NCI-H748 (cell line): Measurements from ENCODE around the gene LHPP.
"Not testable (repeated sequence)": the region's sequence is repeated elsewhere in the genome, so short reads cannot be mapped to it uniquely, and the experiment has no call there.

ENCODE experiments used
- DNase-seq: peaks from one replicate; lab custom pipeline; 2025; ENCODE audit not compliant: unreplicated experiment; lab: John Stamatoyannopoulos, UW

Gene LHPP

GRCh38 chr10:124535731-124536495, 74.3 kb downstream of the LHPP start:
- no peak for DNase-seq

DNA sequence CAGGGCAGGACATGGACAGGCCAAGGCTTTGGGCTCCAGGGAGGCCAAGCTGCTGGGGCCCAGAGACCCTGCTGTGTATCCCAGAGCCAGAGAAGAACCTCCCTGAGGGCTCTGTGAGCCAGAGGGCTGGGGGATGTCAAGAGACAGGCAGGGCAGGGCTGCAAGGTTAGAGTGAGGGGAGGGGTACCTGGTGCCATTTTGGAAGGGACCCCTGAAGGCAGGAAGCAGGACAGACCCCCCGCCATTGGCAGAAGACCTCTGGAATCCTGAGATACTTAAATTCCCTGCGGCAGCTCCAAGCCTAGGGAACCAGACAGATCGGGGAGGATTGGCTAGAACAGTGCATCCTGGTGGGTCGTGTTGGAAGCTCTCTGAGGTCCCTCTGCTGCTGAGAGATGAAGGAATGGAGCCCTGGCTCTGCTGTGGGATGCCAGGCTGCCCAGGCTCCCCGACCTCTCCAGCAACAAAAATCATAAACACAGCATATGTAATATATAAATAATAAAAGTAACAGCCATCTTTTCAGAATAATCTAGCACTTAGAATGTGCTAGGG, 75.0 kb downstream of the LHPP start:
- no peak for DNase-seq

DNA sequence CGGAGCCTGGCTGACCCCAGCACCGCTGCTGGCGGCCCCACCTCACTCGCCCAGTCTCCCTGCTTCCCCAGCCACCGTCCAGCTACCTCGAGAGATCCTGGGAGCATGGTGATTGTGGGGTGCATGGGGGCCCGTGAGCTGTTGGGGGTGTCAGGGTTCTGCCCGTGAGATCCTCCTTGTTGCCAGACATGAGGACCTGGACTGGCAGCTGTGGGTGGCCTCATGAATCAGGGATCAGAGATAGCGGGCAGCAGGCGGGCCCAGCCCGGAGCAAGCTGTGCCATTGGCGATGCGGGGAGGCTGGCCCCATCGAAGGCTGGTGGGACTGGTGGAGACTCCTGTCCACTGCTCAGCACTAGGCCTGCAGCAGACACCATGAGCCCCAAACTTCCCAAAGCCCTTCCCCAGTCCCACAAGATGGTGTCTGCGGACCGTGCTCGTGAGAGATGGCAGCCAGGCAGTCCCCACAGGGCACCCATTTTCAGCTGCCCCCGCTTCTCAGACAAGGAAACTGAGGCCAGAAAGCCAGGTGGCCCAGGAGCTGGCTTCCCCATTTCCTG, 75.6 kb downstream of the LHPP start:
- DNase-seq, result no peak

GRCh38 chr10:124537891-124538290, 76.3 kb downstream of the LHPP start:
- no peak for DNase-seq

DNA sequence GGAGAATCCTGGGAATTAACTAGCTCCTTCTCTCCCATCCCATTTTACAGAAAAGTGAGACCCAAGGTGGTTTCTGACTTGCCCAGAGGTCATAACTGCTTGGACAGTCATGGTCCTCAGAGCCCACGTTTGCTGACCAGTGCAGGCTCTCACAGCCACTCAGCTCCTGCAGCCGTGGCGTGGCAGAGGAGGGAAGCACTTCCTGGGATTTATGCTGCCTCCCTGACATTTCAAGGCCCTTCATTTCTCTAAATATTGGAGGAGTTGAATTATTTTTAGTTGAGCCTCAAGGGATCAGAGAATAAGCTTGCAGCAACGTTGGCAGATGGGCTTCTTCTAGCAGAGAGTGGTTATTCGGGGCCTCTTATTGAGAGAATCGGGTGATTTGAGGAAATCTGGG, 77.1 kb downstream of the LHPP start:
- no peak for DNase-seq

DNA sequence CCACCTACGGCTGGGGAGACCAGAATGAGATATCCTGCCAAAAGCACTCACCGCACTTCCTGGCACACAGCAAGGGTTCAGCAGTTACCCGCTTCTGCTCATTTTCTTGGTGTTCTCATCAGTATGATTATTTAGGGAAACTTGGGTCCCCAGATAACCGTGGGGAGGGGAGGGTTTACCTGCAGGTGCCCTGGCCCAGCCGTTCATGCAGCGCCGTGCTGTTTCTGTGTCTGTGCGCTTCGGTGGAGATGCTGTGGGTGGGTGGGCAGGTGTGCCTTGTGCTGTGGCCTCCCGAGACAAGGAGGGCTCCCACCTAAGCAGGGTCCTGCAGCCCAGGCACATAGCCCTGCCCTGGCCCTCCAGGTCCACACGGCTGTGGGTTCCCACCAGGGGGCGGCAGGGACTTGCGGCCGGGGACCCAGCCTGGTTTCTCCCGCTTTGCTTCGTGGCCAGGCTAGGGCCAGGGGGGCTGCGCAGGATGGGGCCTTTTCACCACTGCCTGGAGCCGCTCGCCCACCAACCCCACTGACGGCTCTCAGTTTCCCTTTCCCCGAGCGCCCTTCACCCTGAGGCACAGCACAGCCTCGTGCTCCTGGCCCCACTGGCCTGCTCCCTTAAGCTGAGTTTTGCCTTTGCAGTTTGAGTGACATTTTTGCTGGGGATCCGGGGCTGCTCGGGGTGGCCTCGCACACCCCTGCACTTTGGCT, 78.5 kb downstream of the LHPP start:
- peak; percentile 39 for DNase-seq

DNA sequence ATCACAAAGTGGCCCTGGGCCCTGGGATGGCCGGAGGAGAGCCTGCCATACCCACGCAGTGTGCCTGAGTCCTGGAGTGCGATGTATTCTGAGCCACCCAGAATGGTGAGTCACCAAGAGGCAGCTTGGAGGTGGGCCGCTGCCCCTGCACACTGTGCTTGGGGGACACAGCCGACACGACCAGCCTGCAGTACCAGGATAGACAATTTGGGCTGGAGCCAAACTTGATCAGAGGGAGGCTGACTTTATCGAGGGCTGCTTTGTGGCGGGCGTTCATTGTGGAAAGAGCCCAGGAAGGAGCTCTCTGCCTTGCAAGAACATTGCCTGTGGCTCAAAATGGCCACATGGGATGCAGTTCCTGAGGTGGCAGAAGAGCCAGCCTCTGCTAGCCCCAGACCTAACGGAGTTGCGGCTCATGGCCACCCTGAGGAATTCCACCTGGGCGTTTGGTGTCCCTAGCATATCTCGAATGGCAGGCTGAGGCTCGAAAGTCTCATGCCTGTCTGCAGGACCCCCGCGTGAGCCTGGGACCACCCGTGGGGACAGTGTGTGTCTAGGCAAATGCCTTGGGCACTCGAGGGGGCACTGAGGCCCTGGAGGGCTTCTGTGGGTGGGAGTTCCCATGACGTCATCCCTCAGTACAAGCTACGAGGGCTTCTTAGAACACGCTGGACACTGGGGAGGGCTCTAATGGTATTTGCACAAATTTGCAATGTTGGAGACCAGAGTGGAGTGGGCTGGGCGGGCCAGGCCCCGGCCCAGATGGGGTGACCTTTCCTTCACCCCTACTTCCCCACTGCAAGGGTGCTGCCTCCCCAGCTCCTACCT, 79.7 kb downstream of the LHPP start:
- DNase-seq, result no peak

DNA sequence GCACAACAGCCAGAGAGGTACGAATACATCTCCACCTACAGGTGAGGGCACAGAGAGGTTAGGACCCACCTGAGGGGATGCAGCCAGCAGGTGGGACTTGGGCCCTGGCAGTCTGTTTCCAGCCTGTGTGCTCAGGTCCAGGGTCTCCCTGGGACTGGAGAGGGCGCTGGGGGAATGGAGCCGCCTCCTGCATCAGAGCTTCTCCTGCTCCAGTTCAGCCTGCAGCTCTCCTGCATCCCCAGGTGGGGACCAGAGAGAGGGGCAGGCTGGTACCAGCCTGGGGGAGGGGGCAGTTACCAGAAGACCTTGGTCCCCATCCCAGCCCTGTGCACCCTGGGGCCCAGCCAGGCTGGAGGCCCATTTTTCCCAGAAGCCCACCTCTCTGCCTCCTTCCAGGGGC, 80.7 kb downstream of the LHPP start:
- DNase-seq, result no peak

DNA sequence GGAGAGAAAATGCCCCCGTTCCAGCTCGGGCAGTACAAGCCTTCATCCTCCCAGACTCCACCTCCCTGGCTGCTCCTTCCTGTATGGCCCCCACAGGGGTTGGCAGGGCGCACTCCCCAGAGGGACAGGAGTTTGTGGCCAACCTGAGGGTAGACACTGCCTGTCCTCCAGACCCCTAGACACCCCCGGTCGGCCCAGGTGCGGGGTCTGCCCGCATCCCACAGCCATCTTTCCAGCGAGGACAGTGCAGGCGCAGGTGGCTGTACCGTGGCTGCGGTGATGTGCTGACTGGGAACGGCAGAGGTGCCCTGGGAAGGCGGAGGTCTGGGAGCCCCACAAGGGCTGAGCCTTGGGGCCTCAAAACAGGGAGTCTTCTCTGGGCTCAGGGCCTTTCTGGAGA, 81.5 kb downstream of the LHPP start:
- DNase-seq, result no peak

DNA sequence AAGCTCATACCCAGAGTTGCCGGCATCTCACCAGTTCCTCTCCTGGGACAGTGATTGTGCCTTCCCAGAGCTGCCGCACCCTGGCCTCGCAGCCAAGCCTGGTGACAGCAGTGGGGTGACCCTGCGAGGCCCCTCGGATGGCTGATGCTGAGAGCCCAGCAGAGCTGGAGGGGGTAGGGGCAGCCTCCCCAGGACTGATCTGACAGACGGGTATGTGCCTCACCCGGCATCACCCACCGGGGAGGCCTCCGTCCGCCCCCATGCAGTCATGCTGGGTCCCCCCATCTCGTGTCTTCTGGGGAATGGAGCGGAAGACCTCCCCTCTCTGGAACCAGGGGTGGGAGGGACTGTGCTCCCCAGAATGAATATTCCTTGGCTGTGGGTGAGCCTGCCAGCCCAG, 82.3 kb downstream of the LHPP start:
- no peak for DNase-seq

GRCh38 chr10:124544711-124545110, 83.1 kb downstream of the LHPP start:
- DNase-seq, result no peak

DNA sequence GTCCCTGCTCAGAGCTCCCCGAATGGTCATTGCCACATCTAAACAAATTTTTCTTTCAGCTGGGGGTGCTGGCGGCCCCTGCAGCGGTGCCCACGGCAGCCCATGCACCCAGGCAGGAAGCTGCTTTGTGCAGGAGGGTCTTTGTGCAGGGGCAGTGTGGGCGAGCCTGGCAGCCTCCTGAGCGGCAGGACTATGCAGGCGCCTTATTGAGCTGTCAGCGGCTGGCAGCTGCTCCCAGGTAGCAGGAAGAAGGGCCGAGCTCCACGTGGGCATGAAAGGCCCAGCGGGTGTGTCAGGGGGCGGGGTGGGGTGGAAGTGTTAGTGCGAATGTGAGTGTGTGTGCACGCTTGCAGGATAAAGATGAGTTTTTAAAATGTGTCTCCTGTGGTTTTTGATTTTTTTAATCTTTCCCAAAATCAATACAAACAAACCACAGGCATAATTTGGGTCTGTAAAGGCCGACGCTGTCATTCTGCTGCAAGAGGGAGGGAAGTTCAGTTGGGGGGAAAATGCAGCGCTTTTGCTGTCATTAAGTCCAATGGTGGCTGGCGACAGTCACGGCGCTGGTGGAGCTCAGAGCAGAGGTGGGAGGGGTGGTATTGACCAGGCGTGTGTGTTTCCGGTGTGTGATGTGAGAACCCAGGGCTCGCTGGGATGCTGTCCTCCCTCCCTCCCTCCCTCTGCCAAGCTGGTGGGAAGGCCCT, 83.9 kb downstream of the LHPP start:
- peak; percentile 44 for DNase-seq

- no peak for DNase-seq
Measured at GRCh38 chr10:124546055-124546369, 84.4 kb downstream of the LHPP start.

DNA sequence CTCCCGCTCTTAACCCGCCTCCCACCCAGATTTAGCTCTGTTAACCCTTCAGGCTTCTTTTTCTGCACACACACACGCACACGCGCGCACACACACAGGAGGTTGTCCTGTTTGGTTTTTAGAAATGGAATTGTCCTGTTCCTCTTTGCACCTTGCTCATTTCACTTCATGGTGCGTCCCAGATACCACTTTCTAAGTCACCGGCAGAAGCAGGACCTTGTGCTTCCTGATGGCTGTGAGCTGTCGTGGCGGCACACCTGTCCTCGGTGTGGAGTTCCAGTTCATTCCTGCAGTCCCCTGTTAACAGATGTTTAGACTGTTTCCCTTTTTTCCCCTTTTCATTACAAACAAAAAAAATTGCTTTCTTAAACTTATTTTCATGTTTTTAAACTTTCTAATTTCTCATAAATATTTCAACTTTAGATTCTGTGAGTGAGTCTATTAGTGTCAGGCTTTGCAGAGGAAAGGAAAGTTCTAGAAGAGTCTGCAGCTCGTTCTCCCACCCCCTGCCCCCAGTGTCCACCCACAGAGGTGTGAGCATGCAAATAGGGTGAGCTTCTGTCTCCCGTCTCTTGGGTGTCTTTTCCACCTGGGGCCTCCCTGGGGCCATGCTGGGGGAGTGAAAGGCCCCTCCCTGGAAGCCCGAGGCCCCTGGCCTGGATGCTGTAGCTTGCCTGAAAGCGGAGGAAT, 85.5 kb downstream of the LHPP start:
- no peak for DNase-seq

DNA sequence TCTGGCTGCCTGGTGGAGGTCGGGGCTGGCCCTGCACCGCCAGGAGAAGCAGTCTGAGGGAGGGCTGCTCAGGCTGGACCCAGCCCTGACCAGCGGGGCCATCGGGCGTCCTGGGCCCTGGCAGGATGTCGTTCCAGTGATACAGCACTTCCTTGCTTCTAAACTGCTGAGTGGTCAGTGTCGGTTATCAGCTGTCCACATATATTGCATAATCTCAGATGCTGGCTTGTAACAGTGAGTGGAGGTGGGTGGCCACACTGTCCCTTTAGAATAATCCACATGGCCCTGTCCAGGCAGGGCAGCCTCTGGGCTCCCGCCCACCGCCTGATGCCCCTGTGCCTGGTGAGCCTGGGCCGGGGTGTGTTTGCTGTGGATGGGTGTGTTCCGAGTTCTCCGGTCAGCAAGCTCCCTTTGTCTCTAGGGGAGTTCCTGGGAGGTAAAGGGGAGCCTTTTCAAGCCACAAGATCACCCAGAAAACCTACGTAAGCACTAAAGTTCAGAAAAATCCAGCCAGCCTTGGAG, 86.1 kb downstream of the LHPP start:
- DNase-seq, result no peak

GRCh38 chr10:124549171-124549570, 87.5 kb downstream of the LHPP start:
- not testable (repeated sequence) for DNase-seq

- DNase-seq, result no peak
Measured at GRCh38 chr10:124550293-124551034, 88.8 kb downstream of the LHPP start.

GRCh38 chr10:124551097-124551496, 89.5 kb downstream of the LHPP start:
- no peak for DNase-seq

- no peak for DNase-seq
Measured at GRCh38 chr10:124551755-124552154, 90.1 kb downstream of the LHPP start.
